Esophagus muscularis mucosa (tissue), 4 donors: Measurements from ENCODE around the gene MMRN2.

Experiments
- EP300 ChIP-seq: sonication (generic); formaldehyde crosslinking; IDR thresholded peaks from one replicate; pipeline ENCODE4 v1.6.1; 2017; ENCODE audit warnings: antibody characterized with exemption
- POLR2A ChIP-seq: fragments of 450-650 bp; IDR thresholded peaks from one replicate; pipeline ENCODE4 v1.6.1; 2017; ENCODE audit warnings: antibody characterized with exemption, moderate library complexity, mild to moderate bottlenecking, low read depth
- POLR2AphosphoS5 ChIP-seq, 2 donors: sonication (generic); formaldehyde crosslinking; IDR thresholded peaks; one replicate each; pipeline ENCODE4 v1.6.1; 2017; ENCODE audit warnings: antibody characterized with exemption in 2 of 2
- TF ChIP-seq, protein P1 (sequence below), 3 experiments: fragments of 200-600 bp in 2 of 3; fragments of 450-650 bp in 1 of 3; sonication (generic) in 2 of 3; IDR thresholded peaks; one replicate each; pipeline ENCODE4 v1.5.1; 2017 to 2019; ENCODE audit warnings: antibody characterized with exemption in 3 of 3, mild to moderate bottlenecking in 2 of 3, moderate library complexity in 1 of 3

DNA sequence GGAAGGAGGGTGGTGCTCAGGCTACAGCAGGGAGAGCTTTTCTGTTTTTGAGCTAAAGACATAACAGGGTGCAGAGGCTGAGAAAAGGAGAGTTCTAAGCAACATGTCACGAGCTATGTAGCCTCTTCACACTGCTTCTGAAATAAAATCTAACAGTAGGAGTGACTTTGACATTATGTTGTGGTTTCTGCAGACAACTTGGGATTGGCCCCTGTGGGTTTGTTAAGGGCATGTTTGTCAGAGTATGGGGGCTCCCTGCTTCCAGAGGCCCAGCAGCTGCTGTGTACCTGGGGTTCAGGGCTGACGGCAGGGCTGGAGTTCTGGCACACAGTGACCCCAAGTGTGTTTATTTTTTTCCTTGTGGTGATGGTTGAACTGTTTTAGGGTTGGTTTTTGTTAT lies 24.7 kb downstream of the MMRN2 start:
- TF ChIP-seq, protein P1, sequence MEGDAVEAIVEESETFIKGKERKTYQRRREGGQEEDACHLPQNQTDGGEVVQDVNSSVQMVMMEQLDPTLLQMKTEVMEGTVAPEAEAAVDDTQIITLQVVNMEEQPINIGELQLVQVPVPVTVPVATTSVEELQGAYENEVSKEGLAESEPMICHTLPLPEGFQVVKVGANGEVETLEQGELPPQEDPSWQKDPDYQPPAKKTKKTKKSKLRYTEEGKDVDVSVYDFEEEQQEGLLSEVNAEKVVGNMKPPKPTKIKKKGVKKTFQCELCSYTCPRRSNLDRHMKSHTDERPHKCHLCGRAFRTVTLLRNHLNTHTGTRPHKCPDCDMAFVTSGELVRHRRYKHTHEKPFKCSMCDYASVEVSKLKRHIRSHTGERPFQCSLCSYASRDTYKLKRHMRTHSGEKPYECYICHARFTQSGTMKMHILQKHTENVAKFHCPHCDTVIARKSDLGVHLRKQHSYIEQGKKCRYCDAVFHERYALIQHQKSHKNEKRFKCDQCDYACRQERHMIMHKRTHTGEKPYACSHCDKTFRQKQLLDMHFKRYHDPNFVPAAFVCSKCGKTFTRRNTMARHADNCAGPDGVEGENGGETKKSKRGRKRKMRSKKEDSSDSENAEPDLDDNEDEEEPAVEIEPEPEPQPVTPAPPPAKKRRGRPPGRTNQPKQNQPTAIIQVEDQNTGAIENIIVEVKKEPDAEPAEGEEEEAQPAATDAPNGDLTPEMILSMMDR (IDR thresholded peaks at IDR 0.05), result no peak
- TF ChIP-seq POLR2A (no peak), POLR2AphosphoS5 (IDR thresholded peaks at IDR 0.05) (no peak), EP300 (no peak)
